GM15510 (cell line): ENCODE measurements around the gene WDR35.
A peak's percentile ranks its signal among the peaks of the same experiment; 100 is the strongest.

Source experiments
- POLR2A ChIP-seq: IDR thresholded peaks from 3 replicates; pipeline ENCODE4 v1.6.1; 2011; ENCODE audit warnings: borderline replicate concordance; ENCODE audit not compliant: insufficient read length; ENCODE audit errors: extremely low read depth

WDR35 gene

GRCh38 chr2:19989667-19990415 is at the start of gene WDR35:
Gene WDR35, minus strand, starts transcription at chr2:19990105. Its CDS starts 90 bp downstream, at chr2:19990015.
- peak; percentile 82 for TF ChIP-seq POLR2A

GRCh38 chr2:20037660-20038059 is 47.8 kb upstream of the WDR35 start:
- TF ChIP-seq POLR2A = no peak

- no peak for TF ChIP-seq POLR2A
These were observed 46.2 kb upstream of the WDR35 start for GRCh38 chr2:20035955-20036666.

GRCh38 chr2:20034821-20035220 is 44.9 kb upstream of the WDR35 start:
- TF ChIP-seq POLR2A = no peak

- TF ChIP-seq POLR2A = no peak
These were observed 44.3 kb upstream of the WDR35 start for GRCh38 chr2:20034218-20034617.

GRCh38 chr2:20033322-20033721 is 43.4 kb upstream of the WDR35 start:
- no peak for TF ChIP-seq POLR2A

GRCh38 chr2:20030224-20030623 is 40.3 kb upstream of the WDR35 start:
- TF ChIP-seq POLR2A = no peak

GRCh38 chr2:20027705-20028434 is 38.0 kb upstream of the WDR35 start:
- no peak for TF ChIP-seq POLR2A

GRCh38 chr2:20027260-20027677 is 37.4 kb upstream of the WDR35 start:
- no peak for TF ChIP-seq POLR2A

- no peak for TF ChIP-seq POLR2A
These were observed 35.3 kb upstream of the WDR35 start for GRCh38 chr2:20025065-20025786.

GRCh38 chr2:20023688-20024087 is 33.8 kb upstream of the WDR35 start:
- no peak for TF ChIP-seq POLR2A

- no peak for TF ChIP-seq POLR2A
These were observed 31.6 kb upstream of the WDR35 start for GRCh38 chr2:20021405-20022009.

GRCh38 chr2:20019747-20020146 is 29.8 kb upstream of the WDR35 start:
- TF ChIP-seq POLR2A = no peak

GRCh38 chr2:20018601-20019152 is 28.8 kb upstream of the WDR35 start:
- TF ChIP-seq POLR2A = no peak
